Liver (tissue), 9 donors: ENCODE measurements around the gene RSBN1L. TPM values are rescaled to one million over a fixed set of nuclear protein-coding genes. Genes with fewer than 3 reads are reported as not detected.

Experiments used
- DNase-seq: peaks from one replicate; pipeline ENCODE4 v3.0.0-alpha.2; 2017; ENCODE audit warnings: low spot score
- H3K27ac ChIP-seq, 2 donors: one replicate each; pipeline ENCODE4 v1.7.0; 2013; ENCODE audit warnings: inconsistent platforms in 2 of 2, low read length in 2 of 2, control low read depth in 1 of 2, low read depth in 1 of 2, mild to moderate bottlenecking in 1 of 2
- H3K27me3 ChIP-seq, 4 donors: one replicate each; pipeline versions ENCODE4 v1.6.1 to v1.7.0; 2013; ENCODE audit warnings: low read length in 3 of 4, inconsistent platforms in 1 of 4, mild to moderate bottlenecking in 1 of 4, moderate library complexity in 1 of 4; ENCODE audit not compliant: control insufficient read depth in 4 of 4, insufficient read depth in 4 of 4
- H3K36me3 ChIP-seq, 4 donors: one replicate each; pipeline versions ENCODE4 v1.6.1 to v1.7.0; 2013; ENCODE audit warnings: low read length in 3 of 4, mild to moderate bottlenecking in 3 of 4, low read depth in 1 of 4, moderate library complexity in 1 of 4; ENCODE audit not compliant: control insufficient read depth in 4 of 4, insufficient read depth in 3 of 4
- H3K4me1 ChIP-seq, 4 donors: one replicate each; pipeline versions ENCODE4 v1.6.1 to v1.7.0; 2013; ENCODE audit warnings: low read length in 3 of 4, mild to moderate bottlenecking in 3 of 4, moderate library complexity in 1 of 4; ENCODE audit not compliant: control insufficient read depth in 4 of 4, insufficient read depth in 4 of 4
- H3K4me3 ChIP-seq, 3 donors: one replicate each; pipeline versions ENCODE4 v1.6.1 to v1.7.0; 2013; ENCODE audit warnings: low read length in 3 of 3, control low read depth in 1 of 3, low read depth in 1 of 3, mild to moderate bottlenecking in 1 of 3
- H3K9ac ChIP-seq, 2 donors: one replicate each; pipeline ENCODE4 v1.7.0; 2013; ENCODE audit warnings: low read length in 2 of 2, mild to moderate bottlenecking in 2 of 2, moderate library complexity in 2 of 2, control low read depth in 1 of 2, low read depth in 1 of 2
- H3K9me3 ChIP-seq, 4 donors: one replicate each; pipeline versions ENCODE4 v1.6.1 to v1.7.0; 2013; ENCODE audit warnings: low read length in 3 of 4; ENCODE audit not compliant: control insufficient read depth in 4 of 4
- ATF3 ChIP-seq: IDR thresholded peaks from 2 replicates; pipeline ENCODE4 v1.6.1; 2016; ENCODE audit warnings: antibody characterized with exemption
- CTCF ChIP-seq: fragments of 150-350 bp; IDR thresholded peaks from 2 replicates; pipeline ENCODE4 v1.5.1; 2017; ENCODE audit warnings: improper control_type of control experiment, low read depth, low read length; ENCODE audit not compliant: missing input control
- EGR1 ChIP-seq, 2 donors: IDR thresholded peaks; 2 replicates each; pipeline ENCODE4 v1.6.1; 2016 to 2018; ENCODE audit warnings: antibody characterized with exemption in 2 of 2, low read depth in 2 of 2
- FOXA1 ChIP-seq: IDR thresholded peaks from 2 replicates; pipeline ENCODE4 v1.6.1; 2016; ENCODE audit warnings: antibody characterized with exemption
- FOXA2 ChIP-seq: IDR thresholded peaks from 2 replicates; pipeline ENCODE4 v1.6.1; 2016; ENCODE audit warnings: antibody characterized with exemption
- GABPA ChIP-seq, 2 donors: IDR thresholded peaks in 1 of 2; conservative IDR thresholded peaks in 1 of 2; 2 replicates each; pipeline ENCODE4 v1.6.1; 2016; ENCODE audit warnings: antibody characterized with exemption in 2 of 2, mild to moderate bottlenecking in 1 of 2, moderate library complexity in 1 of 2
- HNF4A ChIP-seq, 2 donors: conservative IDR thresholded peaks; 2 replicates each; pipeline ENCODE4 v1.6.1; 2016; ENCODE audit warnings: antibody characterized with exemption in 2 of 2, mild to moderate bottlenecking in 2 of 2
- HNF4G ChIP-seq: IDR thresholded peaks from 2 replicates; pipeline ENCODE4 v1.6.1; 2016; ENCODE audit warnings: antibody characterized with exemption
- JUND ChIP-seq, 2 donors: IDR thresholded peaks; 2 replicates each; pipeline ENCODE4 v1.6.1; 2016; ENCODE audit warnings: antibody characterized with exemption in 2 of 2
- MAX ChIP-seq: IDR thresholded peaks from 2 replicates; pipeline ENCODE4 v1.6.1; 2016; ENCODE audit warnings: antibody characterized with exemption
- RAD21 ChIP-seq, 2 donors: IDR thresholded peaks; 2 replicates each; pipeline ENCODE4 v1.6.1; 2016; ENCODE audit warnings: antibody characterized with exemption in 2 of 2, mild to moderate bottlenecking in 2 of 2
- REST ChIP-seq: IDR thresholded peaks from 2 replicates; pipeline ENCODE4 v1.6.1; 2016; ENCODE audit warnings: antibody characterized with exemption, mild to moderate bottlenecking
- RXRA ChIP-seq, 2 donors: IDR thresholded peaks; 2 replicates each; pipeline ENCODE4 v1.6.1; 2017 to 2018; ENCODE audit warnings: antibody characterized with exemption in 2 of 2, mild to moderate bottlenecking in 1 of 2
- SP1 ChIP-seq: IDR thresholded peaks from 2 replicates; pipeline ENCODE4 v1.6.1; 2018; ENCODE audit warnings: antibody characterized with exemption, mild to moderate bottlenecking
- TAF1 ChIP-seq: conservative IDR thresholded peaks from 2 replicates; pipeline ENCODE4 v1.6.1; 2016; ENCODE audit warnings: antibody characterized with exemption, mild to moderate bottlenecking
- YY1 ChIP-seq: IDR thresholded peaks from 2 replicates; pipeline ENCODE4 v1.6.1; 2016; ENCODE audit warnings: antibody characterized with exemption, mild to moderate bottlenecking
- ZBTB33 ChIP-seq: IDR thresholded peaks from 2 replicates; pipeline ENCODE4 v1.6.1; 2016; ENCODE audit warnings: antibody characterized with exemption
- WGBS: extraction: QIAGEN DNeasy Blood & Tissue Kit; methylation state at CpG from one replicate; pipeline ENCODE4 v1.1.7; 2013; 5-methylcytosine and 5-hydroxymethylcytosine counted together
- polyA plus RNA-seq, 2 donors: library from polyadenylated mRNA; stranded (reverse) in 1 of 2; unstranded in 1 of 2; fragments of 200-250 nt in 1 of 2; fragments of >200 nt in 1 of 2; fragmentation: Nextera tagmentation in 1 of 2; extraction: Ambion mirVana in 1 of 2; gene quantifications; one replicate each; pipeline versions ENCODE4 v1.2.1 to v1.2.3, GENCODE V29; 2013 to 2015
- total RNA-seq, 2 donors: library from RNA; depleted of rRNA; stranded (reverse); fragments of >200 nt; gene quantifications; one replicate each; pipeline ENCODE4 v1.2.3, GENCODE V29; 2014
- donor health status: healthy.
- donor health status: healthy.
- donor health status: healthy.
- donor health status: healthy.
- donor health status: healthy.

RSBN1L gene
- total and polyA plus RNA-seq, 4 donors, result 3.3 to 23.4 (median 7.9) TPM

- Histone ChIP-seq H3K4me3 (no peak overlapping the region), H3K27ac (no peak overlapping the region), H3K4me1 (no peaks in the 10 kb centered on the region), H3K36me3 (no peaks in the 10 kb centered on the region), H3K9me3 (peaks cover 0 to 2% (median under 1%) of the 10 kb centered on the region in 4 donors), H3K9ac (no peak overlapping the region), H3K27me3 (no peaks in the 10 kb centered on the region)
- WGBS, result 95% methylated on average over 1 of the region's 1 CpG
- no peak for DNase-seq
- TF ChIP-seq ZBTB33, result no peak
- TF ChIP-seq JUND (IDR thresholded peaks at IDR 0.05), result no peak
- no peak for TF ChIP-seq GABPA (IDR thresholded peaks at IDR 0.05 in 1 of 2, conservative IDR thresholded peaks at IDR 0.05 in 1 of 2)
- no peak for TF ChIP-seq FOXA1
- no peak for TF ChIP-seq FOXA2
- no peak for TF ChIP-seq REST
- TF ChIP-seq MAX, result no peak
- no peak for TF ChIP-seq HNF4G
- TF ChIP-seq HNF4A (conservative IDR thresholded peaks at IDR 0.05), result no peak
- TF ChIP-seq YY1, result no peak
- TF ChIP-seq ATF3, result no peak
- TF ChIP-seq RAD21 (IDR thresholded peaks at IDR 0.05), result no peak
- no peak for TF ChIP-seq CTCF
- no peak for TF ChIP-seq SP1
- no peak for TF ChIP-seq TAF1
- TF ChIP-seq RXRA (IDR thresholded peaks at IDR 0.05), result no peak
- TF ChIP-seq EGR1 (IDR thresholded peaks at IDR 0.05; ENCODE audit: low read depth in 2 of 2), result no peak
Measured at GRCh38 chr7:77812290-77812685, 116.0 kb downstream of the RSBN1L start.

GRCh38 chr7:77813180-77813579 lies 116.9 kb downstream of the RSBN1L start:
- Histone ChIP-seq H3K36me3 (no peaks in the 10 kb centered on the region), H3K4me3 (no peak overlapping the region), H3K27me3 (no peaks in the 10 kb centered on the region), H3K27ac (no peak overlapping the region), H3K4me1 (no peaks in the 10 kb centered on the region), H3K9ac (no peak overlapping the region), H3K9me3 (no peaks in the 10 kb centered on the region)
- no peak for DNase-seq
- 95% methylated on average over 2 of the region's 2 CpGs for WGBS
- no peak for TF ChIP-seq GABPA (IDR thresholded peaks at IDR 0.05 in 1 of 2, conservative IDR thresholded peaks at IDR 0.05 in 1 of 2)
- TF ChIP-seq ATF3, result no peak
- no peak for TF ChIP-seq HNF4G
- no peak for TF ChIP-seq TAF1
- TF ChIP-seq REST, result no peak
- TF ChIP-seq YY1, result no peak
- TF ChIP-seq FOXA2, result no peak
- TF ChIP-seq RXRA (IDR thresholded peaks at IDR 0.05), result no peak
- no peak for TF ChIP-seq CTCF
- no peak for TF ChIP-seq HNF4A (conservative IDR thresholded peaks at IDR 0.05)
- no peak for TF ChIP-seq RAD21 (IDR thresholded peaks at IDR 0.05)
- TF ChIP-seq SP1, result no peak
